Endothelial cell of hepatic sinusoid (primary cell): Measurements from ENCODE around the gene MIER2.
"Not testable (repeated sequence)": the region's sequence is repeated elsewhere in the genome, so short reads cannot be mapped to it uniquely, and the experiment has no call there.

Experiments used
- in situ Hi-C: cut with HindIII; loops from 2 replicates; pipeline ENCODE4 v1.10.0; 2017; ENCODE audit warnings: low sequenced_read_pairs

The MIER2 gene

GRCh38 chr19:289651-290371, 54.8 kb downstream of the MIER2 start:
- in situ Hi-C loops = no loop called here

- in situ Hi-C loops = no loop called here
Measured at GRCh38 chr19:288911-289310, 55.7 kb downstream of the MIER2 start.

DNA sequence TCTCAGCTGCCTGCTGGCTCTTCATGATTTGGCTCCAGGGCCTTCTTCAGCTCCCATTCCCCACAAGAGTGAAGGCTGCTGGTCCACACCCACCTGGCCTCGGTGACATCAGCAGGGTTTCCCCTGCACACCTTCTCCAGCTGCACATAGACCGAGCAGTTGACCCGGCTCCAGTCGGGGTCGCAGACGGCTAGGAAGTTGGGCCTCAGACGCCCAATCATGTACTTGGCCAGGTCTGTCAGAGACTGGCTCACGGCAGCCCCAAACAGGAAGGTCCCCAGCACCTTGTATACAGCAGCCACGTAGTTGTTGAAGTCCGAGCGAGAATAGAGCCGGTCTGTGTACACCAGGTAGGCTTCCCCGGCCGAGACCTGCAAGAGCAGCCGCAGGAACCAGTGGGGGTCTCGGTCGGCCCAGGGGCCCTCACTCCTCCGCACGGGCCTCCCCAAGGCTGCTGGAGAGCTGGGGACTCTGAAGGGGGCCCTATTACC, 57.2 kb downstream of the MIER2 start:
- in situ Hi-C loops = no loop called here

DNA sequence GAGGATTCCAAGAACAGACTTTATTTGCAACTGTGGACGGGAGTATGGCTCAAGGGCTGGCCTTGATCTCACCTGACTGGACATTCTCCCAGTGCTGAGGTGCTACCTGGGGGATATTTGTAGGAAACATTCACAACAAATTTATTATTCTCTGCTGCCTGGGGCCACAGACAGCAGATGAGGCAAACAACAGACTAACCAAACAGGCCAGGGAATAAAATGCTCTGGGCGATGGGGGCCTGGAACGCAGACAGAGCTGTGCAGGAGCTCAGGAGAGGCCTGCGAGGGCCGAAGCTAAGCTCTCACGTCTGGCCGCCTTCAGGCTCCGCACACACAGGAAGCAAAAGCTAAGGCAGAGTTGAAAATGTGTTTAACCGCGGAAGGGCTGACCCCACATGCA, 61.2 kb downstream of the MIER2 start:
- in situ Hi-C loops = no loop called here

GRCh38 chr19:282501-282900, 62.1 kb downstream of the MIER2 start:
- in situ Hi-C loops = no loop called here

DNA sequence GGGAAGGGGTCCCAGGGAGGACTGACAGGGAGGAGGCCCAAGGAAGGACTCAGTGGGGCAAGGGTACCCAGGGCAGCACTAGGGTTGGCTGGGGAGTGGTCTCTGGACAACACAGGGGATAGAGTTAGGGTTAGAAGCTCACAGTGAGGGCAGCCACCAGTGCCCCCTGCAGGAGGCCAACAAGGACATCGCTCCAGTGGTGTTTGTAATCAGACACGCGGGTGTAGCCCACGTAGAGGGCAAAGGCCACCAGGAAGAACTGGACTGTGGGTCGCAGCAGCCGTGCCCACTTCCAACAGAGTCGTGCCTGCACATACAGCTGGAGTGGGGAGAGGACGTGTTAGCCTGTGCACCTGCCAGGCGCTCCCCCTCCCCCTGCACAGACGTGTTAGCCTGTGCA, 62.6 kb downstream of the MIER2 start:
- in situ Hi-C loops = no loop called here

DNA sequence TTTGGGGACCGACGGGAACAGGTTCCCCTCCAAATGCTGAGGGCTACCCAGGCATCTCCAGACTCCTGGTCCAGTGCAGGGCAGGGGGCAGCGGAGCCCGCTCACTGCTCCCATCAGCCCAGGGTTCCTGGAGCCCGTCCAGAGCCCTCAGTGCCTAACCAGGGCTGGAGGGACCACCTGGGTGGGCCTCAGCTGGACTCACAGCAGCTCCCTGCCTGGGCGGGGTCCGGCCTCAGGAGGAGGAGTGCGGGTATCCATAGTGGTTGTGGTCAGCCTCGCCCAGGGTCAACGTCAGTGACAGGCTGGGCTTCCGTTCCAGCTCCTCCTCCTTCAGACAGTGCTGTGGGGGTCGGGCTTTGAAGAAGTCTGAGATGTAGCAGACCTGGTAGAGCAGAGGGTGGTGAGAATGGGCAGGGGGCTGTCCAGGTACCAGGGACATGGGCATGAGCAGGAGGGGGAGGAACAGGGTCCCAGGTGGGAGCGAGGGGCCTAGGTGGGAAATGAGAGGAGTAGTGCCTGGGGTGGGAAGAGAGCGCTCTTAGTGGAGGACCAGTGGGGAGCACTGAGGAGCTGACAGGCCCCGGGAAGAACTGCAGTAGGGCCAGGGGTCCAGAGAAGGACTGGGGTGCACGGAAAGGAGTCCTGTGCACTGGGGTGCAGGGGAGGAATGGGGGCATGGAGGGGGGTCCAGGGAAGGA, 63.3 kb downstream of the MIER2 start:
- in situ Hi-C loops = no loop called here

GRCh38 chr19:280541-281009, 64.0 kb downstream of the MIER2 start:
- in situ Hi-C loops = no loop called here

- in situ Hi-C loops = no loop called here
Measured at GRCh38 chr19:279656-280055, 64.9 kb downstream of the MIER2 start.

GRCh38 chr19:279231-279630, 65.4 kb downstream of the MIER2 start:
- in situ Hi-C loops = no loop called here

DNA sequence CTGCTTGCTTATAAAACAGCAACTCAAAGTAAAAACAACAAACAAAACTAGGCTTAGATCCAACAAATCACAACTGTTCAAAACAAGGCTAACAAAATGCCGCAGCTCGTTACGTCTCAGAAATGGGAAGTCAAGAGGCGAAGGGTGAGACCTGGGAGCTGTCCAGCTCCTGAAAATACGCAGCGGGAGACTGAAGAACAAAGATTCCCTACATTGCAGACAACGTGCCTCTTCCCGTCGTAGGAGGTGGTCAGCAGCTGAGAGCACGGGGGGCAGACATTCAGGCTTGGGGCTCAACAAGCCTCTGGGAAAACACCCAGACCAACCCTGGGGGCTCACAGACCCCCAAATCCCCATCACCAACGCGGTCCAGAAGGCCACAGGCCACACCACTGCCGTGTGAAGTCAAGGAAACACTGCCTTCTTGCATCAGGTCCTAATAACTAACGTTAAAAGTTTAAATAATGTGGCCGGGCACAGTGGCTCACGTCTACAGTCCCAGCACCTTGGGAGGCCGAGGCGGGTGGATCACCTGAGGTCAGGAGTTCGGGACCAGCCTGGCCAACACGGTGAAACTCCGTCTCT, 66.9 kb downstream of the MIER2 start:
- in situ Hi-C loops = no loop called here

- in situ Hi-C loops = no loop called here
Measured at GRCh38 chr19:277131-277530, 67.5 kb downstream of the MIER2 start.

DNA sequence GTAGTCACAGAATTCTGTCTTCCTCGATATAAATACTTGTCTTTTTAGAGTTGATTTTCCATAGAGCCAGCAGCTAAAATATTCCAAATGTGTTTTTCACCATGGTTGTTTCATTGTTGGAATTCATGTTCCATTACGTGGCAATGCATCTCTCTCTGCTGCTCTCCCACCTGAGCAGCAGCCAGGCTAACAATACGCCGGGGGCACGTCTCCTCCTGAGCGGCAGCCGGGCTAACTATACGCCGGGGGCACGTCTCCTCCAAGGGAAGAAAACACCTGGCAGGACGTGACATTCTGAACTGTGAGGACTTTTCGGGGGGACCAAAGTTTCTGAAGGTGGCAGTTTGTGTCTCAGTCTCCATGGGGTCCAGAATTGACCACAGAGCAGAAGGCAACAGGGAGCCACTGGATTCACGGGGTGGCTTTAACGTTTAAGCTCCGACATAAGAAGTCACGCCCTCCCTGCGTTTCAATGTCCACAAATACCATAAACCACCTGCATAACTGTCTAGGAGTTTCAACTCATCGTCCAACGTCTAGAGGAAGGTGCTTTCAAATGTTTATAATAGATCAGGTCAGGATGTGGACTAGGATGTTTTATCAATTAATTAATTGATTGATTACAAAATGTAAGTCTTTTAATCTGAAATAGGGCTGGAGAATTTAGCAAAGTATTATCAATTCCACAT, 68.5 kb downstream of the MIER2 start:
- in situ Hi-C loops = no loop called here

DNA sequence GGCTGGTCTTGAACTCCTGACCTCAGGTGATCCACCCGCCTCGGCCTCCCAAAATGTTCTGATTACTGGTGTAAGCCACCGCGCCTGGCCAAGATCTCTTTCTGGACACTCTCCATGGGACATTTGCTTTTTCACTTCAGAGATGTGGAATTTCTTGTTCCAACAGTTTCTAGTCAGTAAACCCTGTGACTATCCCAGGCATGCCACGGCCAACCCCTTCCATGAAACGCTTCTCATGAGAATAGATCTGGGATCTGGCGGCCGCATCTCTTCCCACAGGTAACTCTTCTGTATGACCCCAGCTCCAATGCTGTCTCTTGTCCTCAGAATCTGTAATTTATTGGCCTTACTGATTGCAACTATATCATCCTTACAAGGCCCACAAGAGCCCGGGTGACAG, 69.6 kb downstream of the MIER2 start:
- in situ Hi-C loops = no loop called here

DNA sequence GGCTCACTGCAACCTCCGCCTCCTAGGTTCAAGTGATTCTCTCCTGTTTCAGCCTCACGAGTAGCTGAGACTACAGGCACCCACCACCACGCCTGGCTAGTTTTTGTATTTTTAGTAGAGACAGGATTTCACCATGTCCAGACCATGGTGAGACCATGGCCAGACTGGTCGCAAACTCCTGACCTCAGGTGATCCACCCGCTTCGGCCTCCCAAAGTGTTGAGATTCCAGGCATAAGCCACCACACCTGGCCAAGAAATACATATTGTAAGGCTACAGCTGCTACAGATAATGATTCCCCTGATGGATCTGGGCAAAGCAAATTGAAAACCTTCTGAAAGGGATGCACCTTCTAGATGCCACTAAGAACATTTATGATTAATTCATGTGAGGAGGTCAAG, 71.2 kb downstream of the MIER2 start:
- in situ Hi-C loops = no loop called here

- in situ Hi-C loops = no loop called here
Measured at GRCh38 chr19:271856-272255, 72.7 kb downstream of the MIER2 start.

DNA sequence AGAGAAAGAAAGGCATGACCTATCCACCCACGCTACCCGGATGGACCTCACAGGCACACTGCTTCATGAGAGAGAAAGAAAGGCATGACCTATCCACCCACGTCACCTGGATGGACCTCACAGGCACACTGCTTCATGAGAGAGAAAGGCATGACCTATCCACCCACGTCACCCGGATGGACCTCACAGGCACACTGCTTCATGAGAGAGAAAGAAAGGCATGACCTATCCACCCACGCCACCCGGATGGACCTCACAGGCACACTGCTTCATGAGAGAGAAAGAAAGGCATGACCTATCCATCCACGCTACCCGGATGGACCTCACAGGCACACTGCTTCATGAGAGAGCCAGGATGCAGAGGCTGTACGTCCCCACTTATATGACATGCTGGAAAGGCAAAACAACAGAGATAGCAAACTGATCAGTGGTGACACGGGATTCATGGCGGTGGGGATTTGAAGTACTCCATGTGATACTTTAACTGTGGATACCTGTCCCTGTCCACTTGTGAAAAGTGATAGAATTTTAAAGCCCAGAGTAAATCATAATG, 73.8 kb downstream of the MIER2 start:
- in situ Hi-C loops = not testable (repeated sequence)

- in situ Hi-C loops = no loop called here
Measured at GRCh38 chr19:269241-269640, 75.4 kb downstream of the MIER2 start.

- in situ Hi-C loops = no loop called here
Measured at GRCh38 chr19:262125-262524, 82.5 kb downstream of the MIER2 start.

- in situ Hi-C loops = not testable (repeated sequence)
Measured at GRCh38 chr19:256804-257203, 87.8 kb downstream of the MIER2 start.
